Measurements from ENCODE around the gene PECR. TPM values are rescaled to one million over a fixed set of nuclear protein-coding genes. Genes with fewer than 3 reads are reported as not detected.

Gene PECR
- total and polyA plus RNA-seq, 2 of the 4 experiments (the other 2 are of a cell fraction): 11.4 to 17.7 TPM

- DNase-seq (no peak), ATAC-seq (ENCODE audit: low read depth) (no peak)
- H3K4me2 ChIP-seq (ENCODE audit: low read depth, low read length): no peak overlapping the region
- no peak overlapping the region for H3K4ac ChIP-seq (ENCODE audit: low read depth, low read length)
- H3K18ac ChIP-seq (ENCODE audit: low read depth, low read length): no peak overlapping the region
- no peak overlapping the region for H3K14ac ChIP-seq (replicated peaks; ENCODE audit: low read depth, low read length)
- WGBS, 2 experiments (ENCODE audit: extremely low coverage in 2 of 2, insufficient read length in 1 of 2): no CpG with 5 or more reads among the region's 1 CpG
- H3K9me3 ChIP-seq (ENCODE audit: control insufficient read depth, insufficient read depth, low read length): no peaks in the 10 kb centered on the region
- no peak overlapping the region for H4K5ac ChIP-seq (ENCODE audit: low read depth, low read length)
- no peak overlapping the region for H2BK15ac ChIP-seq (ENCODE audit: low read depth, low read length)
- H3K9ac ChIP-seq (ENCODE audit: low read depth, low read length): no peak overlapping the region
- no peak overlapping the region for H2BK5ac ChIP-seq (ENCODE audit: low read depth, low read length, poor library complexity, severe bottlenecking)
- no peak overlapping the region for H4K8ac ChIP-seq (ENCODE audit: low read depth in 2 of 2, low read length in 2 of 2)
- H3K56ac ChIP-seq (ENCODE audit: extremely low read depth, insufficient read depth, low read length): no peak overlapping the region
- dilution Hi-C loops (cut with HindIII; ENCODE audit: low sequenced_read_pairs, unreplicated experiment): no loop called here
- no peaks in the 10 kb centered on the region for H3K79me1 ChIP-seq (ENCODE audit: low read depth in 1 of 2, low read length in 2 of 2)
- H3K4me1 ChIP-seq (ENCODE audit: control insufficient read depth, insufficient read depth, low read length): no peaks in the 10 kb centered on the region
- in situ Hi-C loops (cut with MboI; ENCODE audit: low sequenced_read_pairs): no loop called here
- H3K36me3 ChIP-seq (ENCODE audit: control insufficient read depth, insufficient read depth, low read length): no peaks in the 10 kb centered on the region
- H3K4me3 ChIP-seq (ENCODE audit: insufficient read depth, low read depth, low read length): no peak overlapping the region
- H3K9me1 ChIP-seq (ENCODE audit: insufficient read depth, low read length): no peaks in the 10 kb centered on the region
- no peak overlapping the region for H3K27ac ChIP-seq (ENCODE audit: insufficient read depth, low read length)
- H2AK5ac ChIP-seq (ENCODE audit: low read depth, low read length): no peak overlapping the region
- ChIA-PET POLR2A (ENCODE audit: unreplicated experiment) (interaction anchor here (0.6 kb wide), 1 partner anchor 59 kb away, joined by 3 read pairs; no protein-coding TSS in a partner anchor), CTCF (no interaction called here)
- no peak overlapping the region for H2AK9ac ChIP-seq (replicated peaks; ENCODE audit: low read depth, low read length, poor library complexity)
- H4K91ac ChIP-seq (ENCODE audit: insufficient read depth, low read depth, low read length): no peak overlapping the region
- BruUV-seq (replicated peaks): no TSS peak
- no peak overlapping the region for H2AFZ ChIP-seq (replicated peaks; ENCODE audit: low read length, poor library complexity)
- TF ChIP-seq POLR2A (IDR thresholded peaks at IDR 0.05; ENCODE audit: low read depth, low read length): no peak
- TF ChIP-seq FOS (IDR thresholded peaks at IDR 0.05; ENCODE audit: low read depth, low read length): no peak
- TF ChIP-seq NFE2L2 (IDR thresholded peaks at IDR 0.05; ENCODE audit: low read depth, low read length): no peak
- no peak for TF ChIP-seq ELK1 (IDR thresholded peaks at IDR 0.05; ENCODE audit: borderline replicate concordance, low read depth, low read length)
- TF ChIP-seq RFX5 (IDR thresholded peaks at IDR 0.05; ENCODE audit: low read depth, low read length): no peak
- no peak for TF ChIP-seq BHLHE40 (IDR thresholded peaks at IDR 0.05; ENCODE audit: low read depth, low read length)
- TF ChIP-seq MAZ (IDR thresholded peaks at IDR 0.05; ENCODE audit: borderline replicate concordance, low read depth, low read length): no peak
- TF ChIP-seq SMC3 (IDR thresholded peaks at IDR 0.05; ENCODE audit: low read depth, low read length): no peak
- TF ChIP-seq CTCF (conservative IDR thresholded peaks at IDR 0.05; ENCODE audit: low read depth, low read length): no peak
- TF ChIP-seq RAD21 (IDR thresholded peaks at IDR 0.05; ENCODE audit: low read length): no peak
- TF ChIP-seq CHD1 (IDR thresholded peaks at IDR 0.05; ENCODE audit: low read depth, low read length): no peak
- TF ChIP-seq USF2 (IDR thresholded peaks at IDR 0.05; ENCODE audit: low read depth, low read length): no peak
- TF ChIP-seq MXI1 (IDR thresholded peaks at IDR 0.05; ENCODE audit: borderline replicate concordance, low read depth, low read length): no peak
- no peak for TF ChIP-seq RCOR1 (IDR thresholded peaks at IDR 0.05; ENCODE audit: insufficient replicate concordance, low read length)
- TF ChIP-seq CEBPB (IDR thresholded peaks at IDR 0.05; ENCODE audit: low read depth, low read length): no peak
- H4K20me1 ChIP-seq (ENCODE audit: insufficient read depth, low read length): no peaks in the 10 kb centered on the region
- no peak overlapping the region for H3K23ac ChIP-seq (ENCODE audit: low read depth, low read length)
- intact Hi-C loops (cut with micrococcal nuclease): no loop called here
- H2BK20ac ChIP-seq (ENCODE audit: low read depth, low read length): no peak overlapping the region
- no peak overlapping the region for H2BK120ac ChIP-seq (ENCODE audit: low read depth, low read length)
- H3K27me3 ChIP-seq (ENCODE audit: control insufficient read depth, insufficient read depth, low read length): no peaks in the 10 kb centered on the region
These were observed 16.9 kb downstream of the PECR start for GRCh38 chr2:216064665-216065064.

Data from IMR-90 (cell line).